Endothelial cell of umbilical vein (primary cell): ENCODE measurements around the gene TEC. TPM values are rescaled to one million over a fixed set of nuclear protein-coding genes. Genes with fewer than 3 reads are reported as not detected.

Experiments used
- BruUV-seq: library from RNA; stranded (reverse); fragments of 400-500 nt; replicated peaks from 2 replicates; lab custom pipeline; 2021; lab: Mats Ljungman, UMichigan
- CTCF ChIA-PET: fragments of 300-600, 350-600 bp; sonication (Branson Sonifier 250); formaldehyde crosslinking; loops from one replicate; lab custom pipeline; 2021; ENCODE audit warnings: antibody characterized with exemption, inconsistent platforms; lab: Charles Lee
- POLR2A ChIA-PET: fragments of 300-600, 350-600 bp; sonication (Branson Sonifier 250); formaldehyde crosslinking; loops from one replicate; lab custom pipeline; 2021; ENCODE audit warnings: antibody characterized with exemption, inconsistent platforms; lab: Charles Lee
- DNase-seq: peaks from one replicate; pipeline ENCODE4 v3.0.0-alpha.2; 2011; ENCODE audit warnings: low read depth, low spot score
- FAIRE-seq: peaks from 2 replicates; lab custom pipeline; 2011; peaks lifted over from hg19 to GRCh38; lab: Jason Lieb, UNC
- H2AFZ ChIP-seq: 2 replicates; pipeline ENCODE4 v1.6.0; 2012; ENCODE audit warnings: low read depth, low read length, control low read depth, inconsistent platforms
- H3K27ac ChIP-seq: 2 replicates; pipeline ENCODE4 v1.5.1; 2011; ENCODE audit warnings: low read depth, mild to moderate bottlenecking, control low read depth, low read length, moderate library complexity; ENCODE audit not compliant: insufficient read depth
- H3K27me3 ChIP-seq, 2 experiments: 2 replicates each; pipeline versions ENCODE4 v1.6.0 to v1.6.1; 2011; ENCODE audit warnings: low read length in 2 of 2, mixed read lengths in 1 of 2; ENCODE audit not compliant: control insufficient read depth in 2 of 2, insufficient read depth in 2 of 2
- H3K36me3 ChIP-seq, 2 experiments: 2 replicates in 1 of 2; 3 replicates in 1 of 2; pipeline ENCODE4 v1.5.1; 2011; ENCODE audit warnings: low read length in 2 of 2, mild to moderate bottlenecking in 1 of 2, moderate library complexity in 1 of 2; ENCODE audit not compliant: control insufficient read depth in 2 of 2, insufficient read depth in 2 of 2; ENCODE audit errors: extremely low read depth in 1 of 2
- H3K4me1 ChIP-seq: 3 replicates; pipeline ENCODE4 v1.5.1; 2011; ENCODE audit warnings: mild to moderate bottlenecking, low read length; ENCODE audit not compliant: control insufficient read depth, insufficient read depth; ENCODE audit errors: extremely low read depth
- H3K4me2 ChIP-seq: 2 replicates; pipeline ENCODE4 v1.6.1; 2011; ENCODE audit warnings: low read length, control low read depth, mixed read lengths; ENCODE audit not compliant: insufficient read depth
- H3K4me3 ChIP-seq, 3 experiments: fragments of 200-600 bp in 1 of 3; sonication (generic), shearing (Covaris generic) in 1 of 3; replicated peaks in 1 of 3; 2 replicates each; pipeline ENCODE4 v1.5.1; 2011 to 2016; ENCODE audit warnings: control low read depth in 3 of 3, low read length in 3 of 3, mild to moderate bottlenecking in 2 of 3, inconsistent platforms in 1 of 3, low read depth in 1 of 3, moderate library complexity in 1 of 3; ENCODE audit not compliant: insufficient read depth in 1 of 3
- H3K79me2 ChIP-seq: 2 replicates; pipeline ENCODE4 v1.6.0; 2012; ENCODE audit warnings: low read length, inconsistent platforms; ENCODE audit not compliant: control insufficient read depth, insufficient read depth
- H3K9ac ChIP-seq: replicated peaks from 2 replicates; pipeline ENCODE3; 2011; ENCODE audit warnings: low read length, control low read depth; ENCODE audit not compliant: insufficient read depth; ENCODE audit errors: extremely low read depth
- H3K9me1 ChIP-seq: replicated peaks from 3 replicates; pipeline ENCODE4 v1.6.0; 2011; ENCODE audit warnings: mild to moderate bottlenecking, low read length; ENCODE audit not compliant: control insufficient read depth, insufficient read depth; ENCODE audit errors: extremely low read depth
- H3K9me3 ChIP-seq: replicated peaks from 2 replicates; pipeline ENCODE4 v1.5.1; 2012; ENCODE audit warnings: low read length, inconsistent platforms; ENCODE audit not compliant: control insufficient read depth, insufficient read depth
- H4K20me1 ChIP-seq: replicated peaks from 2 replicates; pipeline ENCODE3; 2011; ENCODE audit warnings: mild to moderate bottlenecking, low read length; ENCODE audit not compliant: control insufficient read depth, insufficient read depth; ENCODE audit errors: extremely low read depth
- CTCF ChIP-seq, 2 donors: IDR thresholded peaks; 1 replicate in 1 of 2; 2 replicates in 1 of 2; pipeline ENCODE4 v1.5.1; 2011; ENCODE audit warnings: low read length in 2 of 2, mild to moderate bottlenecking in 2 of 2, moderate library complexity in 2 of 2, control low read depth in 1 of 2, inconsistent platforms in 1 of 2, low read depth in 1 of 2; ENCODE audit not compliant: insufficient read depth in 1 of 2; ENCODE audit errors: extremely low read depth in 1 of 2
- EZH2 ChIP-seq: IDR thresholded peaks from 2 replicates; pipeline ENCODE4 v1.6.1; 2012; ENCODE audit warnings: borderline replicate concordance, low read depth, mild to moderate bottlenecking, moderate library complexity, low read length, inconsistent platforms; ENCODE audit not compliant: severe bottlenecking
- FOS ChIP-seq: IDR thresholded peaks from 2 replicates; pipeline ENCODE4 v1.6.1; 2011; ENCODE audit warnings: mild to moderate bottlenecking, low read length, moderate library complexity, borderline replicate concordance; ENCODE audit not compliant: insufficient read depth
- GATA2 ChIP-seq: IDR thresholded peaks from 2 replicates; pipeline ENCODE4 v1.7.0; 2011; ENCODE audit warnings: low read depth, mild to moderate bottlenecking, moderate library complexity, mixed read lengths, low read length; ENCODE audit not compliant: insufficient read length, insufficient read depth
- JUN ChIP-seq: IDR thresholded peaks from 2 replicates; pipeline ENCODE4 v1.6.1; 2011; ENCODE audit warnings: borderline replicate concordance, low read depth; ENCODE audit not compliant: insufficient read length, insufficient read depth
- MAX ChIP-seq: IDR thresholded peaks from 2 replicates; pipeline ENCODE4 v1.6.1; 2011; ENCODE audit not compliant: insufficient read depth, insufficient read length
- MYC ChIP-seq: IDR thresholded peaks from one replicate; pipeline ENCODE4 v1.6.1; 2011; ENCODE audit warnings: mild to moderate bottlenecking, low read depth, low read length
- POLR2A ChIP-seq: IDR thresholded peaks from 2 replicates; pipeline ENCODE4 v1.6.1; 2012; ENCODE audit warnings: low read depth, mild to moderate bottlenecking, control low read depth, low read length
- POLR2AphosphoS5 ChIP-seq: IDR thresholded peaks from 2 replicates; pipeline ENCODE4 v1.6.1; 2012; ENCODE audit warnings: low read depth, mild to moderate bottlenecking, control low read depth, low read length, moderate library complexity; ENCODE audit not compliant: insufficient read depth
- dilution Hi-C: fragments of 300-500 bp; cut with MboI; formaldehyde crosslinking; loops from one replicate; pipeline ENCODE4 v1.15.0; 2019; ENCODE audit warnings: low sequenced_read_pairs; ENCODE audit not compliant: extremely low pct_ligation_motif_present
- intact Hi-C: fragments of 100-400 bp; cut with micrococcal nuclease; formaldehyde crosslinking; loops from one replicate; pipeline ENCODE4 v1.10.0; 2022
- polyA plus RNA-seq, 4 experiments: library from polyadenylated mRNA; depleted of rRNA in 3 of 4; stranded (reverse) in 3 of 4; unstranded in 1 of 4; fragments of >200 nt; gene quantifications; 2 replicates each; pipeline versions ENCODE4 v1.2.1 to v1.2.3, GENCODE V29; 2011 to 2012; ENCODE audit warnings: missing spikeins in 1 of 4
- total RNA-seq: library from RNA; stranded (reverse); gene quantifications from 2 replicates; pipeline ENCODE4 v1.2.3, GENCODE V29; 2021

The TEC gene
- total and polyA plus RNA-seq, 2 donors (not counting 3 experiments of a cell fraction or from before 2014, with no cell fraction given): 0.08 to 0.86 TPM

GRCh38 chr4:48249378-48249777, 20.3 kb downstream of the TEC start:
- ChIA-PET CTCF (no interaction called here), POLR2A (no interaction called here)
- Histone ChIP-seq H3K4me1 (no peaks in the 10 kb centered on the region), H3K79me2 (no peaks in the 10 kb centered on the region), H3K9me1 (no peaks in the 10 kb centered on the region), H3K36me3 (no peaks in the 10 kb centered on the region), H3K4me2 (no peak overlapping the region), H3K27me3 (no peaks in the 10 kb centered on the region), H2AFZ (no peak overlapping the region), H3K9me3 (no peaks in the 10 kb centered on the region), H3K4me3 (no peak overlapping the region), H3K27ac (no peak overlapping the region), H4K20me1 (no peaks in the 10 kb centered on the region), H3K9ac (no peak overlapping the region)
- TF ChIP-seq GATA2: no peak
- TF ChIP-seq POLR2A: no peak
- no peak for TF ChIP-seq MAX
- no peak for TF ChIP-seq MYC
- DNase-seq (no peak), FAIRE-seq (no peak)
- no TSS peak for BruUV-seq
- intact Hi-C loops: no loop called here
- dilution Hi-C loops: no loop called here

- no peak overlapping the region for H2AFZ ChIP-seq
- intact Hi-C loops: no loop called here
- TF ChIP-seq JUN: no peak
- TF ChIP-seq POLR2A: no peak
- no peak for TF ChIP-seq MYC
- no peak for TF ChIP-seq GATA2
- no peak for TF ChIP-seq MAX
- TF ChIP-seq FOS: no peak
- no peak for TF ChIP-seq POLR2AphosphoS5
- no peak for TF ChIP-seq EZH2
- TF ChIP-seq CTCF (IDR thresholded peaks at IDR 0.05; ENCODE audit: extremely low read depth in 1 of 2, insufficient read depth in 1 of 2, low read depth in 1 of 2, low read length in 2 of 2): no peak
- no peak overlapping the region for H3K4me2 ChIP-seq
- H3K27me3 ChIP-seq: no peaks in the 10 kb centered on the region
- H3K27ac ChIP-seq: no peak overlapping the region
- no peaks in the 10 kb centered on the region for H3K36me3 ChIP-seq
- no peak overlapping the region for H3K9ac ChIP-seq
- H3K9me3 ChIP-seq: no peaks in the 10 kb centered on the region
- no peak overlapping the region for H3K4me3 ChIP-seq
- no peaks in the 10 kb centered on the region for H4K20me1 ChIP-seq
- no TSS peak for BruUV-seq
- no peaks in the 10 kb centered on the region for H3K9me1 ChIP-seq
- ChIA-PET CTCF (no interaction called here), POLR2A (no interaction called here)
- FAIRE-seq: no peak
- DNase-seq: no peak
- dilution Hi-C loops: no loop called here
- H3K4me1 ChIP-seq: no peaks in the 10 kb centered on the region
- no peaks in the 10 kb centered on the region for H3K79me2 ChIP-seq
Measured at GRCh38 chr4:48248559-48248953, 21.1 kb downstream of the TEC start.
